H1 (cell line): ENCODE measurements around the gene SLC11A1. TPM values are rescaled to one million over a fixed set of nuclear protein-coding genes. Genes with fewer than 3 reads are reported as not detected.

Experiments used
- CTCF ChIA-PET: fragments of 300-600 bp; sonication (Branson Sonifier 250); formaldehyde crosslinking; loops from one replicate; lab custom pipeline; 2021; ENCODE audit not compliant: partially characterized antibody; lab: Charles Lee
- POLR2A ChIA-PET: fragments of 300-600 bp; sonication (Branson Sonifier 250); formaldehyde crosslinking; loops from one replicate; lab custom pipeline; 2021; ENCODE audit warnings: inconsistent platforms; ENCODE audit not compliant: partially characterized antibody; lab: Charles Lee
- DNase-seq, 2 experiments: peaks; one replicate each; pipeline versions ENCODE4 v3.0.0 to v3.0.0-alpha.2; 2010 to 2022; ENCODE audit warnings: low spot score in 2 of 2, low read depth in 1 of 2, mixed read lengths in 1 of 2
- FAIRE-seq: peaks from 2 replicates; lab custom pipeline; 2011; peaks lifted over from hg19 to GRCh38; lab: Jason Lieb, UNC
- H2AFZ ChIP-seq: 2 replicates; pipeline ENCODE4 v1.8.1; 2012; ENCODE audit warnings: low read length, inconsistent platforms
- H2AK5ac ChIP-seq: 2 replicates; pipeline ENCODE4 v1.6.1; 2013; ENCODE audit warnings: low read depth, low read length
- H2BK120ac ChIP-seq: replicated peaks from 2 replicates; pipeline ENCODE3; 2013; ENCODE audit warnings: low read depth, low read length, inconsistent platforms
- H2BK12ac ChIP-seq: 2 replicates; pipeline ENCODE4 v1.6.1; 2013; ENCODE audit warnings: low read depth, low read length
- H2BK15ac ChIP-seq: 2 replicates; pipeline ENCODE4 v1.6.1; 2013; ENCODE audit warnings: low read length
- H2BK20ac ChIP-seq: 2 replicates; pipeline ENCODE4 v1.6.1; 2013; ENCODE audit warnings: low read length
- H2BK5ac ChIP-seq: 2 replicates; pipeline ENCODE4 v1.6.1; 2013; ENCODE audit warnings: low read depth, low read length
- H3K14ac ChIP-seq: 2 replicates; pipeline ENCODE4 v1.6.1; 2013; ENCODE audit warnings: inconsistent platforms; ENCODE audit not compliant: insufficient read length
- H3K18ac ChIP-seq: 2 replicates; pipeline ENCODE4 v1.6.1; 2013; ENCODE audit warnings: low read length; ENCODE audit errors: extremely low read depth
- H3K23ac ChIP-seq: 2 replicates; pipeline ENCODE4 v1.6.1; 2013; ENCODE audit warnings: inconsistent platforms; ENCODE audit not compliant: insufficient read length
- H3K23me2 ChIP-seq: 2 replicates; pipeline ENCODE4 v1.6.1; 2013; ENCODE audit warnings: low read depth, low read length
- H3K27ac ChIP-seq: 2 replicates; pipeline ENCODE4 v1.6.1; 2011; ENCODE audit warnings: low read depth, low read length, inconsistent platforms
- H3K27me3 ChIP-seq, 4 experiments: replicated peaks in 1 of 4; 1 replicate in 1 of 4; 2 replicates in 3 of 4; pipeline versions ENCODE4 v1.6.1 to v1.8.1; 2011 to 2013; ENCODE audit warnings: low read length in 3 of 4, mild to moderate bottlenecking in 3 of 4, inconsistent platforms in 2 of 4, mixed read lengths in 2 of 4, moderate library complexity in 1 of 4; ENCODE audit not compliant: control insufficient read depth in 3 of 4, insufficient read depth in 3 of 4; ENCODE audit errors: extremely low read depth in 1 of 4
- H3K36me3 ChIP-seq, 4 experiments: 2 replicates each; pipeline versions ENCODE4 v1.6.1 to v1.8.1; 2011 to 2013; ENCODE audit warnings: mild to moderate bottlenecking in 4 of 4, low read length in 3 of 4, moderate library complexity in 2 of 4, control low read depth in 1 of 4, inconsistent platforms in 1 of 4; ENCODE audit not compliant: insufficient read depth in 4 of 4, control insufficient read depth in 2 of 4
- H3K4ac ChIP-seq: replicated peaks from 2 replicates; pipeline ENCODE3; 2013; ENCODE audit warnings: low read length, low read depth, mixed read lengths, inconsistent platforms; ENCODE audit not compliant: insufficient read length
- H3K4me1 ChIP-seq, 4 experiments: replicated peaks in 1 of 4; 1 replicate in 1 of 4; 2 replicates in 3 of 4; pipeline versions ENCODE4 v1.6.1 to v1.8.1; 2011 to 2013; ENCODE audit warnings: low read length in 3 of 4, inconsistent platforms in 2 of 4, mixed read lengths in 1 of 4; ENCODE audit not compliant: insufficient read depth in 4 of 4, control insufficient read depth in 3 of 4
- H3K4me2 ChIP-seq, 2 experiments: 2 replicates each; pipeline versions ENCODE4 v1.6.1 to v1.8.1; 2011 to 2013; ENCODE audit warnings: low read depth in 2 of 2, low read length in 2 of 2, control low read depth in 1 of 2, inconsistent platforms in 1 of 2, mild to moderate bottlenecking in 1 of 2; ENCODE audit not compliant: insufficient read depth in 1 of 2
- H3K4me3 ChIP-seq, 4 experiments: fragments of 200-600, 300-600 bp in 1 of 4; sonication (generic), shearing (Covaris generic), sonication (Bioruptor Twin) in 1 of 4; 2 replicates each; pipeline versions ENCODE4 v1.5.1 to v1.8.1; 2011 to 2016; ENCODE audit warnings: low read length in 4 of 4, low read depth in 3 of 4, control low read depth in 2 of 4, inconsistent platforms in 2 of 4, mild to moderate bottlenecking in 2 of 4, mixed read lengths in 1 of 4, moderate library complexity in 1 of 4; ENCODE audit not compliant: insufficient read depth in 2 of 4; ENCODE audit errors: extremely low read depth in 1 of 4
- H3K56ac ChIP-seq: replicated peaks from 2 replicates; pipeline ENCODE3; 2013; ENCODE audit warnings: low read depth, mild to moderate bottlenecking, mixed read lengths, low read length, inconsistent platforms; ENCODE audit not compliant: insufficient read length
- H3K79me1 ChIP-seq: 2 replicates; pipeline ENCODE4 v1.6.1; 2013; ENCODE audit warnings: low read depth, low read length, control low read depth
- H3K79me2 ChIP-seq, 2 experiments: 2 replicates each; pipeline versions ENCODE4 v1.6.1 to v1.8.1; 2012 to 2013; ENCODE audit warnings: low read length in 2 of 2, mild to moderate bottlenecking in 2 of 2, inconsistent platforms in 1 of 2; ENCODE audit not compliant: insufficient read depth in 2 of 2, control insufficient read depth in 1 of 2
- H3K9ac ChIP-seq, 4 experiments: replicated peaks in 1 of 4; 1 replicate in 1 of 4; 2 replicates in 3 of 4; pipeline versions ENCODE4 v1.6.1 to v1.8.1; 2011 to 2013; ENCODE audit warnings: low read depth in 3 of 4, low read length in 3 of 4, control low read depth in 2 of 4, mild to moderate bottlenecking in 2 of 4, moderate library complexity in 2 of 4, inconsistent platforms in 1 of 4; ENCODE audit errors: extremely low read depth in 1 of 4
- H3K9me3 ChIP-seq, 2 experiments: 2 replicates each; pipeline versions ENCODE4 v1.6.1 to v1.8.1; 2012 to 2013; ENCODE audit warnings: mild to moderate bottlenecking in 2 of 2, moderate library complexity in 2 of 2, control low read depth in 1 of 2, inconsistent platforms in 1 of 2, low read depth in 1 of 2, low read length in 1 of 2, mixed read lengths in 1 of 2; ENCODE audit not compliant: insufficient read depth in 2 of 2
- H4K20me1 ChIP-seq, 2 experiments: replicated peaks in 1 of 2; 2 replicates each; pipeline versions ENCODE3 to v1.8.1; 2011 to 2013; ENCODE audit warnings: inconsistent platforms in 2 of 2, low read length in 2 of 2, mild to moderate bottlenecking in 1 of 2; ENCODE audit not compliant: insufficient read depth in 2 of 2, control insufficient read depth in 1 of 2
- H4K5ac ChIP-seq: 2 replicates; pipeline ENCODE4 v1.6.1; 2013; ENCODE audit warnings: low read length, low read depth, mixed read lengths, inconsistent platforms; ENCODE audit not compliant: insufficient read length
- H4K8ac ChIP-seq: 2 replicates; pipeline ENCODE4 v1.8.0; 2013; ENCODE audit warnings: mild to moderate bottlenecking, moderate library complexity, low read length, inconsistent platforms; ENCODE audit not compliant: insufficient read depth; ENCODE audit errors: extremely low read depth
- H4K91ac ChIP-seq: replicated peaks from 2 replicates; pipeline ENCODE3; 2013; ENCODE audit warnings: low read length, mixed read lengths, inconsistent platforms; ENCODE audit not compliant: insufficient read length
- CREB1 ChIP-seq: IDR thresholded peaks from 2 replicates; pipeline ENCODE4 v1.6.1; 2012; ENCODE audit warnings: inconsistent platforms
- CTCF ChIP-seq, 3 experiments: IDR thresholded peaks; 1 replicate in 2 of 3; 2 replicates in 1 of 3; pipeline versions ENCODE4 v1.5.1 to v1.6.1; 2011; ENCODE audit warnings: low read length in 3 of 3, mild to moderate bottlenecking in 3 of 3, inconsistent platforms in 2 of 3, low read depth in 1 of 3, moderate library complexity in 1 of 3; ENCODE audit not compliant: insufficient read depth in 1 of 3; ENCODE audit errors: control extremely low read depth in 1 of 3
- HDAC2 ChIP-seq, 2 experiments: fragments of 300-600 bp in 1 of 2; sonication (generic) in 1 of 2; IDR thresholded peaks; 2 replicates each; pipeline ENCODE4 v1.6.1; 2011 to 2012; ENCODE audit warnings: low read depth in 2 of 2, low read length in 2 of 2, mild to moderate bottlenecking in 2 of 2, moderate library complexity in 2 of 2, borderline replicate concordance in 1 of 2, inconsistent platforms in 1 of 2
- KDM1A ChIP-seq: fragments of 200-600, 300-600 bp; sonication (generic); IDR thresholded peaks from 2 replicates; pipeline ENCODE4 v1.7.1; 2016; ENCODE audit warnings: mild to moderate bottlenecking, low read length, borderline replicate concordance
- KDM4A ChIP-seq: IDR thresholded peaks from one replicate; pipeline ENCODE4 v1.7.1; 2012; ENCODE audit warnings: low read depth, mild to moderate bottlenecking, moderate library complexity, low read length, inconsistent platforms; ENCODE audit not compliant: severe bottlenecking
- POLR2AphosphoS5 ChIP-seq: IDR thresholded peaks from 2 replicates; pipeline ENCODE4 v1.6.1; 2011; ENCODE audit warnings: low read depth, low read length
- POU5F1 ChIP-seq: IDR thresholded peaks from 2 replicates; pipeline ENCODE4 v1.6.1; 2011; ENCODE audit warnings: low read depth, mild to moderate bottlenecking, low read length, moderate library complexity
- SP2 ChIP-seq: IDR thresholded peaks from 2 replicates; pipeline ENCODE4 v1.6.1; 2012; ENCODE audit warnings: mild to moderate bottlenecking, low read length, inconsistent platforms
- WGBS, 2 experiments: shearing (Covaris generic) in 1 of 2; methylation state at CpG; one replicate each; pipeline versions ENCODE4 v1.1.6 to v1.1.7; 2013 to 2015; ENCODE audit warnings: low lambda C conversion rate in 2 of 2, mixed read lengths in 2 of 2, inconsistent platforms in 1 of 2, low coverage in 1 of 2, missing lambda C conversion rate in 1 of 2; ENCODE audit not compliant: insufficient replicate concordance in 2 of 2, insufficient coverage in 1 of 2, insufficient read length in 1 of 2; ENCODE audit errors: extremely low coverage in 1 of 2, missing lambda C conversion rate in 1 of 2; 5-methylcytosine and 5-hydroxymethylcytosine counted together
- polyA plus RNA-seq, 7 experiments: library from polyadenylated mRNA; depleted of rRNA in 3 of 7; stranded (reverse) in 5 of 7; unstranded in 2 of 7; fragments of >200 nt in 5 of 7; fragments of 200-250 nt in 2 of 7; gene quantifications; 1 replicate in 5 of 7; 2 replicates in 1 of 7; 4 replicates in 1 of 7; pipeline versions ENCODE4 v1.2.1 to v1.2.3, GENCODE V29; 2011 to 2013; ENCODE audit warnings: missing spikeins in 2 of 7, mixed read lengths in 2 of 7
- total RNA-seq: library from RNA; stranded (reverse); fragmentation: NEBNext Ultra II Directional; extraction: Animal tissue kit (Norgen Biotek cat#: 25700); gene quantifications from 2 replicates; pipeline ENCODE4 v1.2.1, GENCODE V29; 2021

Gene SLC11A1
- total and polyA plus RNA-seq, 2 of the 8 experiments (the other 6 are each of a cell fraction or from before 2014, with no cell fraction given), result 0.20 to 0.43 TPM

GRCh38 chr2:218400930-218401881 is 19.1 kb downstream of the SLC11A1 start:
- H3K56ac ChIP-seq, result no peak overlapping the region
- H4K5ac ChIP-seq, result peak overlapping the region; percentile 38
- H2AK5ac ChIP-seq, result no peak overlapping the region
- peak overlapping the region; percentile 50 to 82 (median 56); a peak in 7 of 8 replicates for H3K4me3 ChIP-seq
- H2BK120ac ChIP-seq, result no peak overlapping the region
- POLR2A ChIA-PET, result no interaction called here
- no peak overlapping the region for H2AFZ ChIP-seq
- no peak overlapping the region for H3K23ac ChIP-seq
- H3K4me1 ChIP-seq, result peaks cover 8 to 45% (median 36%) of the 10 kb centered on the region in 4 experiments
- peak overlapping the region; percentile 93; the same call in 1 of the 2 replicates for H3K18ac ChIP-seq
- H3K14ac ChIP-seq, result no peak overlapping the region
- H4K91ac ChIP-seq, result peak overlapping the region; percentile 49
- no peaks in the 10 kb centered on the region for H3K79me1 ChIP-seq
- peak overlapping the region; percentile 76 to 85 for H3K4me2 ChIP-seq
- FAIRE-seq (no peak), DNase-seq (no peak)
- no peak overlapping the region; the same call in 1 of the 2 replicates for H4K8ac ChIP-seq
- no peak overlapping the region for H2BK15ac ChIP-seq
- H2BK5ac ChIP-seq, result no peak overlapping the region
- 74% methylated on average over 15 of the region's 24 CpGs; no CpG with 5 or more reads in 1 of the 2 experiments for WGBS, 2 experiments
- H3K4ac ChIP-seq, result no peak overlapping the region
- H2BK12ac ChIP-seq, result peak overlapping the region; percentile 35; the same call in 1 of the 2 replicates
- CTCF ChIA-PET, result interaction anchor here (0.6 to 2.7 kb wide), 12 partner anchors 36 to 130 kb away, joined by 3 to 8 read pairs (median 3); no protein-coding TSS in a partner anchor
- H4K20me1 ChIP-seq, result peaks cover 0 to 2% of the 10 kb centered on the region in 2 experiments
- H3K27me3 ChIP-seq, result peaks cover 22 to 34% (median 31%) of the 10 kb centered on the region in 4 experiments
- no peak overlapping the region for H3K9ac ChIP-seq
- peaks cover 28% of the 10 kb centered on the region; the same call in 1 of the 2 replicates for H3K23me2 ChIP-seq
- no peak overlapping the region for H3K27ac ChIP-seq
- no peaks in the 10 kb centered on the region for H3K9me3 ChIP-seq
- no peak overlapping the region for H2BK20ac ChIP-seq
- no peaks in the 10 kb centered on the region for H3K79me2 ChIP-seq
- H3K36me3 ChIP-seq, result peaks cover 0 to 11% (median 4%) of the 10 kb centered on the region in 4 experiments; a peak in 2 of 8 replicates
- no peak for TF ChIP-seq KDM4A
- no peak for TF ChIP-seq POLR2AphosphoS5
- no peak for TF ChIP-seq SP2
- no peak for TF ChIP-seq HDAC2 (IDR thresholded peaks at IDR 0.05; ENCODE audit: borderline replicate concordance in 1 of 2, low read depth in 2 of 2, low read length in 2 of 2)
- TF ChIP-seq KDM1A, result no peak
- no peak for TF ChIP-seq CTCF (IDR thresholded peaks at IDR 0.05; ENCODE audit: control extremely low read depth in 1 of 3, insufficient read depth in 1 of 3, low read depth in 1 of 3, low read length in 3 of 3)
- TF ChIP-seq POU5F1, result no peak
- no peak for TF ChIP-seq CREB1
